OCI-LY1 (cell line): ENCODE data around the gene GABRG3.
A peak's percentile ranks its signal among the peaks of the same experiment; 100 is the strongest.

Experiments
- H2AFZ ChIP-seq: fragments of 200-600 bp; sonication (generic), shearing (Covaris generic); 2 replicates; pipeline ENCODE4 v1.6.0; 2014; ENCODE audit warnings: antibody characterized with exemption, mild to moderate bottlenecking, low read length
- H3F3A ChIP-seq: fragments of 200-600 bp; sonication (generic), shearing (Covaris generic); 2 replicates; pipeline ENCODE4 v1.6.0; 2014; ENCODE audit warnings: mild to moderate bottlenecking, antibody characterized with exemption, low read length, moderate library complexity; ENCODE audit not compliant: insufficient read depth
- H3K27ac ChIP-seq: fragments of 200-600 bp; sonication (generic); 2 replicates; pipeline ENCODE4 v1.5.1; 2014; ENCODE audit warnings: low read length, mixed run types, mild to moderate bottlenecking, low read depth; ENCODE audit not compliant: poor library complexity, severe bottlenecking
- H3K27me3 ChIP-seq: fragments of 200-600 bp; sonication (generic); 2 replicates; pipeline ENCODE4 v1.6.0; 2014; ENCODE audit warnings: antibody characterized with exemption, mild to moderate bottlenecking, low read length, moderate library complexity; ENCODE audit not compliant: insufficient read depth
- H3K36me3 ChIP-seq: fragments of 200-600 bp; sonication (generic); 2 replicates; pipeline ENCODE4 v1.6.1; 2014; ENCODE audit warnings: mild to moderate bottlenecking, antibody characterized with exemption, low read length, moderate library complexity, mixed read lengths; ENCODE audit not compliant: insufficient read depth
- H3K4me1 ChIP-seq: fragments of 200-600 bp; sonication (generic); 2 replicates; pipeline ENCODE4 v1.5.1; 2014; ENCODE audit warnings: mild to moderate bottlenecking, low read length, moderate library complexity; ENCODE audit not compliant: insufficient read depth, severe bottlenecking
- H3K4me2 ChIP-seq: fragments of 200-600 bp; sonication (generic), shearing (Covaris generic); 2 replicates; pipeline ENCODE4 v1.6.1; 2014; ENCODE audit warnings: low read length
- H3K4me3 ChIP-seq: fragments of 200-600 bp; sonication (generic); 2 replicates; pipeline ENCODE4 v1.5.1; 2014; ENCODE audit warnings: low read length, low read depth, mild to moderate bottlenecking, mixed read lengths; ENCODE audit not compliant: poor library complexity, severe bottlenecking
- H3K79me2 ChIP-seq: fragments of 200-600 bp; shearing (Covaris generic); 2 replicates; pipeline ENCODE4 v1.6.1; 2016; ENCODE audit warnings: mixed run types, low read length, mixed read lengths; ENCODE audit not compliant: insufficient read depth
- H3K9ac ChIP-seq: fragments of 200-600 bp; sonication (generic), shearing (Covaris generic); 2 replicates; pipeline ENCODE4 v1.6.1; 2014; ENCODE audit warnings: mild to moderate bottlenecking, low read length, mixed read lengths
- H3K9me2 ChIP-seq: fragments of 200-600 bp; sonication (generic), shearing (Covaris generic); 2 replicates; pipeline ENCODE4 v1.6.1; 2014; ENCODE audit warnings: low read depth, mild to moderate bottlenecking, low read length, mixed read lengths
- H3K9me3 ChIP-seq: fragments of 200-600 bp; shearing (Covaris generic); 2 replicates; pipeline ENCODE4 v1.6.1; 2014; ENCODE audit warnings: low read length, mixed read lengths
- H4K20me1 ChIP-seq: fragments of 200-600 bp; sonication (generic), shearing (Covaris generic); 2 replicates; pipeline ENCODE4 v1.6.0; 2016; ENCODE audit warnings: mild to moderate bottlenecking, low read length; ENCODE audit not compliant: insufficient read depth
- CTCF ChIP-seq: fragments of 200-600 bp; sonication (generic), shearing (Covaris generic); IDR thresholded peaks from 2 replicates; pipeline ENCODE4 v1.5.1; 2017; ENCODE audit warnings: mild to moderate bottlenecking, antibody characterized with exemption, low read length, moderate library complexity, mixed read lengths
- EZH2 ChIP-seq: fragments of 200-600 bp; sonication (generic), shearing (Covaris generic); IDR thresholded peaks from 2 replicates; pipeline ENCODE4 v1.8.0; 2017; ENCODE audit warnings: borderline replicate concordance, mixed run types, mild to moderate bottlenecking, antibody characterized with exemption, low read length, moderate library complexity, mixed read lengths

Gene GABRG3

GRCh38 chr15:27353856-27354255 lies 382.9 kb downstream of the GABRG3 start:
- H3K36me3 ChIP-seq = no peaks in the 10 kb centered on the region
- H3F3A ChIP-seq = no peaks in the 10 kb centered on the region
- no peak overlapping the region for H3K4me3 ChIP-seq
- 0 out of 2 replicates have a peak, but pooled peaks cover 3% of the 10 kb centered on the region for H3K27me3 ChIP-seq
- no peaks in the 10 kb centered on the region for H3K4me1 ChIP-seq
- H3K9me3 ChIP-seq = no peaks in the 10 kb centered on the region
- H3K79me2 ChIP-seq = no peaks in the 10 kb centered on the region
- no peak overlapping the region for H2AFZ ChIP-seq
- H3K9ac ChIP-seq = no peak overlapping the region
- H3K9me2 ChIP-seq = no peaks in the 10 kb centered on the region
- no peaks in the 10 kb centered on the region for H4K20me1 ChIP-seq
- H3K4me2 ChIP-seq = no peak overlapping the region
- no peak overlapping the region for H3K27ac ChIP-seq
- no peak for TF ChIP-seq CTCF
- no peak for TF ChIP-seq EZH2

GRCh38 chr15:27358751-27359434 lies 387.9 kb downstream of the GABRG3 start:
- H3K9ac ChIP-seq = no peak overlapping the region
- no peaks in the 10 kb centered on the region for H3F3A ChIP-seq
- H3K27ac ChIP-seq = no peak overlapping the region
- H3K9me3 ChIP-seq = no peaks in the 10 kb centered on the region
- H3K4me2 ChIP-seq = no peak overlapping the region
- no peak overlapping the region for H2AFZ ChIP-seq
- TF ChIP-seq EZH2 (no peak), CTCF (peak; percentile 85)
- no peaks in the 10 kb centered on the region for H3K4me1 ChIP-seq
- no peaks in the 10 kb centered on the region for H3K9me2 ChIP-seq
- H3K27me3 ChIP-seq = 0 out of 2 replicates have a peak, but pooled peaks cover 3% of the 10 kb centered on the region
- no peaks in the 10 kb centered on the region for H3K79me2 ChIP-seq
- H3K4me3 ChIP-seq = no peak overlapping the region
- no peaks in the 10 kb centered on the region for H4K20me1 ChIP-seq
- H3K36me3 ChIP-seq = no peaks in the 10 kb centered on the region

DNA sequence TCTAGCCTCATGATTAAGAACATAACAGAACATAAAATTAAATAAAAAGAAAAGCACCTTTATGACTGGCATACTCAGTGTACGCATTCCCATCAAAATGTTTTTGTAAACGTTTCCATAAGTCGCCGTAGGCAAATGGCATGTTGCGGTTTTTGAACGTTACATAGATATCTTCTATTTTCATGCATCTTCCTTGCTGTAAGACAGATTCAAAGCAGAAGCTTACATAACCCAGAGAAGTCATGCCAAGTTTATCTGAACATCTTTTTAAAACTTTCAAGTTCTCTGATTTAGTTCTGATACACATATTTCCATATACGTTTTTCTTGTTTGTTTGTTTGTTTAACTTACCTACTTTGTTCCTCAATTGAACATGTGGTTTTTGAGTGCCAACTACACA lies 388.6 kb downstream of the GABRG3 start:
- Histone ChIP-seq H4K20me1 (no peaks in the 10 kb centered on the region), H3K79me2 (no peaks in the 10 kb centered on the region), H3K27me3 (0 out of 2 replicates have a peak, but pooled peaks cover 3% of the 10 kb centered on the region), H3K27ac (no peak overlapping the region), H3K9ac (no peak overlapping the region), H3K9me3 (no peaks in the 10 kb centered on the region), H2AFZ (no peak overlapping the region), H3K36me3 (no peaks in the 10 kb centered on the region), H3F3A (no peaks in the 10 kb centered on the region), H3K9me2 (no peaks in the 10 kb centered on the region), H3K4me3 (no peak overlapping the region), H3K4me2 (no peak overlapping the region), H3K4me1 (no peaks in the 10 kb centered on the region)
- TF ChIP-seq CTCF (no peak), EZH2 (no peak)
